ENCODE data around the gene RPRD1A.
"Not testable (repeated sequence)": the region's sequence is repeated elsewhere in the genome, so short reads cannot be mapped to it uniquely, and the experiment has no call there.

RPRD1A gene

GRCh38 chr18:36067055-36067957 lies at the start of gene RPRD1A:
Gene RPRD1A (minus strand): TSS chr18:36067559. CDS start chr18:36067404, 155 bp downstream.
- peak; percentile 91 for DNase-seq

- DNase-seq, result not testable (repeated sequence)
Measured at GRCh38 chr18:36116771-36117170, 49.4 kb upstream of the RPRD1A start.

GRCh38 chr18:36114738-36115137 lies 47.4 kb upstream of the RPRD1A start:
- no peak for DNase-seq

- no peak for DNase-seq
Measured at GRCh38 chr18:36114251-36114650, 46.9 kb upstream of the RPRD1A start.

GRCh38 chr18:36112302-36112701 lies 44.9 kb upstream of the RPRD1A start:
- no peak for DNase-seq

- no peak for DNase-seq
Measured at GRCh38 chr18:36109737-36110136, 42.4 kb upstream of the RPRD1A start.

GRCh38 chr18:36108601-36109000 lies 41.2 kb upstream of the RPRD1A start:
- DNase-seq, result no peak

- DNase-seq, result no peak
Measured at GRCh38 chr18:36108196-36108595, 40.8 kb upstream of the RPRD1A start.

- no peak for DNase-seq
Measured at GRCh38 chr18:36107477-36107876, 40.1 kb upstream of the RPRD1A start.

- DNase-seq, result no peak
Measured at GRCh38 chr18:36104749-36105148, 37.4 kb upstream of the RPRD1A start.

GRCh38 chr18:36101943-36102342 lies 34.6 kb upstream of the RPRD1A start:
- no peak for DNase-seq

GRCh38 chr18:36099311-36099710 lies 32.0 kb upstream of the RPRD1A start:
- no peak for DNase-seq

GRCh38 chr18:36096955-36097354 lies 29.6 kb upstream of the RPRD1A start:
- no peak for DNase-seq

GRCh38 chr18:36095936-36096519 lies 28.7 kb upstream of the RPRD1A start:
- DNase-seq, result peak; percentile 53

GRCh38 chr18:36094431-36094830 lies 27.1 kb upstream of the RPRD1A start:
- DNase-seq, result no peak

- not testable (repeated sequence) for DNase-seq
Measured at GRCh38 chr18:36092116-36092515, 24.8 kb upstream of the RPRD1A start.

GRCh38 chr18:36089001-36089400 lies 21.6 kb upstream of the RPRD1A start:
- DNase-seq, result no peak

GRCh38 chr18:36088256-36088655 lies 20.9 kb upstream of the RPRD1A start:
- DNase-seq, result no peak

- no peak for DNase-seq
Measured at GRCh38 chr18:36086186-36086585, 18.8 kb upstream of the RPRD1A start.

- no peak for DNase-seq
Measured at GRCh38 chr18:36085195-36085594, 17.8 kb upstream of the RPRD1A start.

- no peak for DNase-seq
Measured at GRCh38 chr18:36083729-36084128, 16.4 kb upstream of the RPRD1A start.

GRCh38 chr18:36081118-36081517 lies 13.8 kb upstream of the RPRD1A start:
- DNase-seq, result not testable (repeated sequence)

- no peak for DNase-seq
Measured at GRCh38 chr18:36078751-36079529, 11.6 kb upstream of the RPRD1A start.

GRCh38 chr18:36077764-36078163 lies 10.4 kb upstream of the RPRD1A start:
- not testable (repeated sequence) for DNase-seq

Data from GF-D8 (cell line).